PC-3 (cell line): ENCODE results near the gene TWIST2. TPM values are rescaled to one million over a fixed set of nuclear protein-coding genes. Genes with fewer than 3 reads are reported as not detected.

Experiments
- ATAC-seq: fragments of 200-7000 bp; cut with Tn5 transposase; 2 replicates; pipeline ENCODE4 v1.9.1; 2020; ENCODE audit warnings: mild to moderate bottlenecking, moderate library complexity
- BruUV-seq: library from RNA; stranded (reverse); fragments of 400-500 nt; replicated peaks from 2 replicates; lab custom pipeline; 2021; lab: Mats Ljungman, UMichigan
- CTCF ChIA-PET: fragments of 300-600 bp; sonication (Branson Sonifier 250); formaldehyde crosslinking; loops from one replicate; lab custom pipeline; 2022; ENCODE audit warnings: antibody characterized with exemption; lab: Charles Lee
- POLR2A ChIA-PET: fragments of 300-600 bp; sonication (Branson Sonifier 250); formaldehyde crosslinking; loops from one replicate; lab custom pipeline; 2022; ENCODE audit warnings: antibody characterized with exemption; ENCODE audit not compliant: unreplicated experiment; lab: Charles Lee
- DNase-seq: peaks from one replicate; pipeline ENCODE4 v3.0.0-alpha.2; 2015
- H2AFZ ChIP-seq: fragments of 300-600 bp; sonication (generic); 2 replicates; pipeline ENCODE4 v1.6.0; 2016; ENCODE audit warnings: antibody characterized with exemption, low read length
- H3F3A ChIP-seq: fragments of 300-600 bp; sonication (generic); one replicate; pipeline ENCODE4 v1.6.0; 2017; ENCODE audit warnings: antibody characterized with exemption, low read length, control low read depth, mild to moderate bottlenecking; ENCODE audit not compliant: unreplicated experiment
- H3K27ac ChIP-seq: fragments of 300-600 bp; sonication (generic); 2 replicates; pipeline ENCODE4 v1.5.1; 2016; ENCODE audit warnings: mild to moderate bottlenecking, low read length
- H3K27me3 ChIP-seq: fragments of 300-600 bp; sonication (generic); 2 replicates; pipeline ENCODE4 v1.6.1; 2016; ENCODE audit warnings: low read length, mixed read lengths
- H3K36me3 ChIP-seq: fragments of 300-600 bp; sonication (generic); 2 replicates; pipeline ENCODE4 v1.6.1; 2016; ENCODE audit warnings: low read depth, mixed run types, low read length, mixed read lengths
- H3K4me1 ChIP-seq: fragments of 300-600 bp; sonication (generic); 2 replicates; pipeline ENCODE4 v1.5.1; 2016; ENCODE audit warnings: low read length; ENCODE audit not compliant: insufficient read depth
- H3K4me2 ChIP-seq: fragments of 300-600 bp; sonication (generic); 2 replicates; pipeline ENCODE4 v1.6.0; 2016; ENCODE audit warnings: low read length
- H3K4me3 ChIP-seq: fragments of 300-600 bp; sonication (generic); 2 replicates; pipeline ENCODE4 v1.5.1; 2016; ENCODE audit warnings: mild to moderate bottlenecking, low read length, mixed read lengths
- H3K79me2 ChIP-seq: fragments of 300-600 bp; sonication (generic); 2 replicates; pipeline ENCODE4 v1.6.1; 2017; ENCODE audit warnings: low read length, mixed read lengths
- H3K9ac ChIP-seq: fragments of 300-600 bp; sonication (generic); 2 replicates; pipeline ENCODE4 v1.6.0; 2016; ENCODE audit warnings: mild to moderate bottlenecking, low read length
- H3K9me2 ChIP-seq: fragments of 300-600 bp; sonication (generic); replicated peaks from 2 replicates; pipeline ENCODE4 v1.6.1; 2016; ENCODE audit warnings: mixed run types, low read length, mixed read lengths
- H3K9me3 ChIP-seq: fragments of 300-600 bp; sonication (generic); 2 replicates; pipeline ENCODE4 v1.6.1; 2016; ENCODE audit warnings: low read length, mixed read lengths
- H4K20me1 ChIP-seq: fragments of 300-600 bp; sonication (generic); 2 replicates; pipeline ENCODE4 v1.6.1; 2016; ENCODE audit warnings: low read length, mixed read lengths
- CTCF ChIP-seq: fragments of 300-600 bp; sonication (generic); conservative IDR thresholded peaks from 2 replicates; pipeline ENCODE4 v1.5.1; 2017; ENCODE audit warnings: antibody characterized with exemption, low read depth, mild to moderate bottlenecking, low read length
- EZH2 ChIP-seq: fragments of 300-600 bp; sonication (generic); IDR thresholded peaks from one replicate; pipeline ENCODE4 v1.6.1; 2017; ENCODE audit warnings: antibody characterized with exemption, mild to moderate bottlenecking, low read length; ENCODE audit not compliant: unreplicated experiment
- EZH2phosphoT487 ChIP-seq: fragments of 300-600 bp; sonication (generic); IDR thresholded peaks from 2 replicates; pipeline ENCODE4 v1.6.1; 2018; ENCODE audit warnings: mild to moderate bottlenecking, antibody characterized with exemption, low read length, borderline replicate concordance
- intact Hi-C: fragments of 100-400 bp; cut with micrococcal nuclease; formaldehyde crosslinking; loops from 2 replicates; pipeline ENCODE4 v1.9.0; 2023
- total RNA-seq: library from RNA; depleted of rRNA; stranded (reverse); fragments of >200 nt; gene quantifications from 2 replicates; pipeline ENCODE4 v1.2.3, GENCODE V29; 2014

TWIST2 gene
- total RNA-seq, 1 experiment from 2014 or later, result 4.4 TPM

DNA sequence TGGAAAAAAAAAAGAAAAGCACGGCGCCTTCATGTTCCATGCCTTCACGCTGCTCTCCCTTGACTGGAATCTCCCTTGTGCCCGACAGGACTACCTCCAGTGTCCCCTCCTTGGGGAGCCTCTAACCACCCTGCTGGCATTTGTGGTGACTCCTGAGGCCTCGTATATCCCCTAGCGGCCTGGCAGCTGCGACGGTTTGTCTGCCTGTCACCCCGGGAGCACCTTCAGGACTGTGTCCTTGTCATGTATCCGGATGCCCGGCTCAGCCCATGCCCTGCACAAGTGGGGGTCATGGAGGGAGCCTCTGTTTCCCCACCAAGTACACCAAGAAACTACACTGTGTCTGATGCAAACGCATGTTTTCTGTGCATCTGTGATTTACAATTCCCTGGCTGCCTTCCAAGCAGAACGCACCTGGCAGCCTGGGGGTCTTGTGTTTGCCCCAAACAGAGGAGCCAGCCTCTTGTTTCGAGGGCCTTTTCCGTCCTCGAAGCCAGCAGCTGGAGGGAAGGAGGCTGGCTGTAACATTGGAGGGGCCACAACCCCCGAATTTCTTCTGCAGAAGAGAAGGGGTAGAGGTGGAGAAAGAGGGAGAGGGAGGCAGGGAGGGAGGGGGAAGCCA, 18.9 kb downstream of the TWIST2 start:
- Histone ChIP-seq H3K27me3 (no peaks in the 10 kb centered on the region), H3F3A (no peaks in the 10 kb centered on the region), H3K4me3 (no peak overlapping the region), H3K9ac (no peak overlapping the region), H3K4me1 (peaks cover 31% of the 10 kb centered on the region), H3K9me2 (no peaks in the 10 kb centered on the region), H3K79me2 (no peaks in the 10 kb centered on the region), H3K36me3 (no peaks in the 10 kb centered on the region; the same call in 1 of the 2 replicates), H3K27ac (no peak overlapping the region), H3K4me2 (no peak overlapping the region), H4K20me1 (no peaks in the 10 kb centered on the region), H2AFZ (no peak overlapping the region), H3K9me3 (no peaks in the 10 kb centered on the region)
- no TSS peak for BruUV-seq
- DNase-seq (no peak), ATAC-seq (no peak)
- ChIA-PET POLR2A (no interaction called here), CTCF (no interaction called here)
- TF ChIP-seq EZH2phosphoT487 (no peak), CTCF (no peak), EZH2 (no peak)
- intact Hi-C loops, result no loop called here

GRCh38 chr2:238868067-238868524, 20.2 kb downstream of the TWIST2 start:
- H3K36me3 ChIP-seq, result no peaks in the 10 kb centered on the region
- H3K9me3 ChIP-seq, result no peaks in the 10 kb centered on the region
- peaks cover 31% of the 10 kb centered on the region for H3K4me1 ChIP-seq
- intact Hi-C loops, result no loop called here
- H3K27ac ChIP-seq, result no peak overlapping the region
- no peak for DNase-seq
- H3K9ac ChIP-seq, result no peak overlapping the region
- no peaks in the 10 kb centered on the region for H3K79me2 ChIP-seq
- ATAC-seq, result no peak
- TF ChIP-seq EZH2phosphoT487 (no peak), CTCF (no peak), EZH2 (no peak)
- no TSS peak for BruUV-seq
- ChIA-PET CTCF (no interaction called here), POLR2A (no interaction called here)
- H2AFZ ChIP-seq, result no peak overlapping the region
- H4K20me1 ChIP-seq, result no peaks in the 10 kb centered on the region
- no peaks in the 10 kb centered on the region for H3K9me2 ChIP-seq
- H3F3A ChIP-seq, result no peaks in the 10 kb centered on the region
- H3K27me3 ChIP-seq, result no peaks in the 10 kb centered on the region
- no peak overlapping the region for H3K4me3 ChIP-seq
- no peak overlapping the region for H3K4me2 ChIP-seq

DNA sequence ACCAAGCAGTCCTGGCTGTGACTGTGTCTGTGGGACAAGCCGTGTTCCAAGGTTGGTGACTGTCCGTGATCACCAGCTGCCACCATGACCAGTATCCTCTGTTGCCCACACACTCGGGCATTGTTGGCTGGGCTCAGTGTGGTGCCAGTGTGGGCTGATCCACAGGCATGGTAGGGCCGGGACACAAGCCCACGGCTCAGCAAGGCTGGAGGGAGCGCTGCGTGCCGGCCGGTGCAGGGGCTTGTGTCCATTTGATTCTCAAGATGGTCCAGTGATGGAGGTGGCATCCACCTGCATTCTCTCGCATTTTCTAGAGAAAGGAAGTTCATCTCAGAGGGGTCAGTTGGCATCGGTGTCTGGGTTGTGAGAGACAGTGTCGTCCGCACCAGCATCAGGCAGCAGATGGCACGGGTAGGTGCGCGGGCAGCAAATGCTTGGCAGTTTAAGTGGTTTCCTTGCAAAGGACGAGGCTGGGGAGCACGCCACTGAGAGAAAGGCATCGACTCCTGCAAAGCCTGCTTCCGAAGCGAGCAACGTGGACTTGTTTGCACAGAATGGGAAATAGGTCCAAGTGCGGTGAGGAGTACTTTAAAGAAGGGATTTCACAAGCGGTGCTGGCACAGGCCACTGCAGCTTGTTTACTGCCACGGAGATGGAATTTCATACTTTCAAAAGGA, 20.9 kb downstream of the TWIST2 start:
- no peak overlapping the region for H3K4me3 ChIP-seq
- H3K9me3 ChIP-seq, result no peaks in the 10 kb centered on the region
- ATAC-seq (no peak), DNase-seq (no peak)
- no peak overlapping the region for H3K4me2 ChIP-seq
- CTCF ChIA-PET, result no interaction called here
- peaks cover 24% of the 10 kb centered on the region for H3K4me1 ChIP-seq
- TF ChIP-seq EZH2 (no peak), CTCF (no peak), EZH2phosphoT487 (no peak)
- no peaks in the 10 kb centered on the region for H3K79me2 ChIP-seq
- no peak overlapping the region for H3K9ac ChIP-seq
- POLR2A ChIA-PET, result no interaction called here
- H3K27me3 ChIP-seq, result no peaks in the 10 kb centered on the region
- no peaks in the 10 kb centered on the region for H3K9me2 ChIP-seq
- H3F3A ChIP-seq, result no peaks in the 10 kb centered on the region
- no peak overlapping the region for H2AFZ ChIP-seq
- H3K36me3 ChIP-seq, result no peaks in the 10 kb centered on the region
- intact Hi-C loops, result no loop called here
- no peak overlapping the region for H3K27ac ChIP-seq
- no peaks in the 10 kb centered on the region for H4K20me1 ChIP-seq
- no TSS peak for BruUV-seq
